ENCODE results near the gene CAP1.
A peak's percentile ranks its signal among the peaks of the same experiment; 100 is the strongest.
"Not testable (repeated sequence)": the region's sequence is repeated elsewhere in the genome, so short reads cannot be mapped to it uniquely, and the experiment has no call there.

CAP1 gene

DNA sequence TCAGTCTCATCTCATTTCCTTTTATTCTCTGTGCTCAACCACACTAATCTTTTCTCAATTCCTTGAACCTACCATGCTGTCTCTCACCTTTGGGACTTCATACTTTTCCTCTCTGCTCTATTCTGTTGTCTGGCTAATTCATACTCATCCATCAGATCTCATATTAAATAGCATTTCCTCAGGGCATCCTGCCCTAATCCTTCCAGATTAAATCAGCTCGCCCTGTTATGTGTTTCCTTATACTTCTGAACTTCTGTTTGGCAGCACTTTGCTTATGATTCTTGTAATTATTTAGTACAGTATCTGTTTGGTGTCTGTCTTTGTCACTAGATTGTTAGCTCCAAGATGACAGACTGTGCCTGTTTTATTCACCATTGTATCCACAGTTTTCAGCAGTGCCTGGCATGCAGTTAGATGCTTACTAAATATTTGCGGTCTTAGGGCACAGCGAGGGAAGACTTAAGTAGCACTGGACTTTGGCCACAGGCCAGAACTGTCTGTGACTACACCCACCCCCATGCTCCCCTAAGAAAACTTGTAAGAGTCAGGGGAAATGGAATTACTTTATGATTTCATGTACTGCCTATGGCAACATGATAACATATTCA lies 9.9 kb upstream of the CAP1 start:
- DNase-seq (no peak), ATAC-seq (no peak)

GRCh38 chr1:40032240-40032891 lies 8.2 kb upstream of the CAP1 start:
- ATAC-seq (no peak), DNase-seq (peak; percentile 49)

DNA sequence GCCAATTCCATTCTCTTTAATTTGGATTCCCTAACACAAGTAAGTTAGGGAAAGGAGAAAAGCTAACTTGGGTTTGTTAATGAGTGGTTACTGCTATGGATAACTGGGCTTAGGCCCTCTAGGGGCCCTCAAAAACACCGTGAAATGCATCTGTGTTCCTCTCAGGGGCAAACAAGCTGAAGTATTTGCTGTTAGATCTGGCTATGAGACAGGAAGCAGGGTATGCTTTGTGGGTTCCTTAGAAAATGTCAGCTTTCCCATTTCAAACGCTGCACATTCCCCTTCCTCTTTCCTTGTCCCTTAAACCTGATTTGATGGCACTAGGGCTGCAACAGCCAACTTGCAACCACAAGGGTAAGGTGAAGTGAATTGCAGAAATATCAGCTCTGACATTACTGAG lies 5.7 kb upstream of the CAP1 start:
- no peak for DNase-seq
- no peak for ATAC-seq

DNA sequence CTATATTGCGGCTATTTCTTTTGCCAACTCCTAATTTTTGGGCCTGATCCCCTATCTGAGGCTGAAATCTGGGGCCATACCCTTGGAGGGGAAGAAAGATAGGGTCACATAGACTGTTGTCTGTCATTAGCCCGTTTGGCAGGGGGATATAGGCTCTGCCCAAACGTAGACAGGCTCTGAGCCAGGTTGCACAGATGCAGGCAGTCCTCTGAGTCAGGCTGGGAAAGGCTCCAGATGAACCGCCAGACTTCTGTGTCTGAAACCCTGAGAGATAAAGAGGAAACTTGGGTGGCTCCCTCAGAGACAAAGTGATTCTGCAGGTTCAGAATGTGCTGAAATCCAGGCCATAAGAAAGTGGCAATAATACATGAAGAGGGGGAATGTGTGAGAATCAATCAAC lies 4.0 kb upstream of the CAP1 start:
- ATAC-seq (no peak), DNase-seq (no peak)

GRCh38 chr1:40037254-40037653 lies 3.3 kb upstream of the CAP1 start:
- ATAC-seq, DNase-seq: not testable (repeated sequence)

DNA sequence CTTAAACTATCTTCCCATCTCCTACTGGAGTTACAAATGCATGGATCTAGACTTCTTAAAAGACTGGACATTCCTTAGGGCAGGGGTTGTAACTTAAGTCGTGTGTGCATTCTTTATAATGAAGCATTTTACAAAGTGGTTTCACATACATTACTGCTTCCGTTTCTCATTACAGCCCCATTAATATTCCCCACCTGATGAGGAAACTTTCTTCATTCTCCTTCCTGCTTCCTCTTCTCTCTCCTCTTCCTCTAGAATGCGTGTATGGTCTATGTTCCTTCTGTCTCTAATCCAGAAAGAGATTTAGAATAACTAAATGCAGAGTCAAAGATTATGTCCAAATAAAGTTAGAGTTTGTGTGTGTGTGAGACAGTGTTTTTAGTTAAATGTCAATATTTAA lies 1.8 kb upstream of the CAP1 start:
- ATAC-seq (no peak), DNase-seq (no peak)

DNA sequence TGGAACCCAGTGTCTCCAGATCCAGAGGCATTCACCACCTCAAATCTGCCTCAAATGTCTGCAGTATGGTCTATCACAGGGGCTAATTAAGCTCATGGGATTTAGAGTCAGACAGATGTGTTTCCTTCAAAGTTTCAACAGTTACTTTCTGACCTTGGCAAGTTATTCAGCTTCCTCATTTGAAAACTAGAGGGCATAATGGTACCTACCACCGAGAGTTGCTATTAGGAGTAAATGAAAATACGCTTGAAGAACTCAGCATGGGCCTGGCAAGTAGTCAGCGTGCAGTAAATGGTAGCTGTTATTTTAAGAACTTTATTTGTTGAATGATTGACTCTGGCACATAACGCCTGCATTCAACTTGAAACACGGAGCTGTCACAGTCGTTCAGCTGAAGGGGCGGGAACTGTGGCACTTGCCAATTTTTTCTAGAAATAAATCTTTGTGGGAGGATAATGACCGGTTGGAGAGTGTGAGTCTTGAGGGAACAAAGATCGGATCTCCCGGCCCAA lies 1.2 kb upstream of the CAP1 start:
- no peak for DNase-seq
- no peak for ATAC-seq

GRCh38 chr1:40039757-40040510 lies 595 bp upstream of the CAP1 start:
- ATAC-seq (peak; percentile 65), DNase-seq (peak; percentile 86)

- DNase-seq (no peak), ATAC-seq (no peak)
Observed at GRCh38 chr1:40041466-40041838, 923 bp downstream of the CAP1 start.

GRCh38 chr1:40042341-40042740 lies 1.8 kb downstream of the CAP1 start:
- no peak for ATAC-seq
- no peak for DNase-seq

GRCh38 chr1:40044110-40044509 lies 3.6 kb downstream of the CAP1 start:
- ATAC-seq: no peak
- DNase-seq: no peak

DNA sequence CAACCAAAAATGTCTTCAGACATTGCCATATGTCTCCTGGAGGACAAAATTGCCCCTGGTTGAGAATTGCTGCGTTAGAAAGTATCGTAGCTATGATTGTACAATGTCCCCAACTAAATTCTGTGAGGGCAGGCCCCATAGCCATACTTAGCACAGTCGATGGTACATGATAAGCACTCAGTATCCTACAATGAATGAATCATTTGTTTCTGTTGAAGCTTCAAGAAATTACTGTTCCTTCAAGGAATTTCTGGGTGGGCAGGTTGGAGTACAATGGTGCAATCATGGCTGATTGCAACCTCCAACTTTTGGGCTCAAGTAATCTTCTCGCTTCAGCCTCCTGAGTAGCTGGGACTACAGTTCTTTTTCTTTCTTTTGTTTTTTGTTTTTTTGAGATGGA lies 4.7 kb downstream of the CAP1 start:
- ATAC-seq: no peak
- no peak for DNase-seq

DNA sequence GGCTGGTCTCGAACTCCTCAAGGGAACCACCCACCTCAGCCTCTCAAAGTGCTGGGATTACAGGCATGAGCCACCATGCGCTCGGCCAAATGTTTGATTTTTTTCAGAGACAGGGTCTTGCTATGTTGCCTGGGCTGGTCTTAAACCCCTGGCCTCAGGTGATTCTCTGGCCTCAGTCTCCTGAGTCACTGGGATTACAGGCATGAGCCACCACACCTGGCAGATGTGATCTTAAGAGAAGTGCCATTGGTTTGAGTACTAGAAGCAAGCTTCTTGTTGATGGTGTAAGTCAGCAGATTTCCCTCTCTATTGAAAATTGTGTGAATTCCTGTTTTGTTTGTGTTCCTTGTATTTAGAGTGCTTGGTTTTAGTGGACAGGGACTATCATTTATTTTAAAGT lies 5.2 kb downstream of the CAP1 start:
- no peak for ATAC-seq
- DNase-seq: no peak

GRCh38 chr1:40047276-40047675 lies 6.7 kb downstream of the CAP1 start:
- ATAC-seq: no peak
- no peak for DNase-seq

DNA sequence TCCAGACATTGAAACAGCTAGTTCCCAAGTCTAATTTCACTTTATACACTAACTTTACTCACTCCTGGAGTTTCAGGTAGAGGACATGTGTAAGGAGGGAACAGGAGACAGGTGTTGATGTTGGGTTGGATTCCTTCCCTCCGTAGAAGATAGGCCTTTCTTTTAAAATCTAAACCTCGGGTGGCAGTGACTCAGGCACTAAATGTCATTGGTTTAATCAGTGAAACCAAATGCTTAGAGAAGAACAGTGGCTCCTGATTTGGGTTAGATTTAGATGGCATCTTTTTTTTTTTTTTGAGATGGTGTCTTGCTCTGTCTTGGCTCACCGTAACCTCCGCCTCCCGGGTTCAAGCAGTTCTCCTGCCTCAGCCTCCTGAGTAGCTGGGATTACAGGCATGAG lies 7.2 kb downstream of the CAP1 start:
- ATAC-seq (peak; percentile 72), DNase-seq (no peak)

DNA sequence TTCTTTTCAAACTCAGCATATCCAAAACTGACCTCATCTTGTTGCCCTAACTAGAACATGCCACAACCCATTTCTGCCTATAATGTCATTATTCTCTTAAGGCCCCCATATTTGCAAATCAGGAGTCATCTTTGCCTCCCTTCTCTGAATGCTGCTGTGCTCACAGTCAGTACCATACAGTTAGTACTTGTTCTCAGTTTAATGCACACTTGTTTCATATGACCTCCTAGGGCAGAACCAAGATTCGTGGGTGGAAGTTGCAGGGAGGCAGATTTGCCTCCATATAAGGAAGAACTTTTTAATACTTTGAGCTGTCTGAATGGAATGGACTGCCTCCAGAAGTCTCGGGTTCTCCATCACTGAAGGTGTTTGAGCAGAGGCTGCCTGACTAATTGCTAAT lies 9.2 kb downstream of the CAP1 start:
- ATAC-seq (peak; percentile 78), DNase-seq (no peak)

DNA sequence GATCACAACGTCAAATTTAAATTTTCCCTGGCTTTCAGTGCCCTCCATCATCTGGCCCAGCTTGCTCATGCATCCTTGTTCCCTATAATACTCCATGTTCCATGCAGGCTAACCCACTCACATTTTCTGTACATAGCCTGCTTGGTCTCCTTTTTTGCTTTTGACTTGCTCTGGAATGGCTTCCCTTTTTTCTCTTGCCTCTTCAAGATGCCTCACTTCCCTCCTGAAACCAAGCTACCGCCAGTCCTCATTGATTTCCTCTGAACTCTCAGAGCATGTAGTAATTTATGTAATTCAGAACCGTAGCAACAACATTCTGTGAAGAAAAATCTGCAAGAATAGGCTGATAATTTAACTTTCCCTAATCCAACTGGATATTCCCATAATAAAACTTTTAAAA lies 10.3 kb downstream of the CAP1 start:
- DNase-seq: no peak
- ATAC-seq: no peak

- no peak for DNase-seq
- no peak for ATAC-seq
Observed at GRCh38 chr1:40053138-40053887, 12.8 kb downstream of the CAP1 start.

DNA sequence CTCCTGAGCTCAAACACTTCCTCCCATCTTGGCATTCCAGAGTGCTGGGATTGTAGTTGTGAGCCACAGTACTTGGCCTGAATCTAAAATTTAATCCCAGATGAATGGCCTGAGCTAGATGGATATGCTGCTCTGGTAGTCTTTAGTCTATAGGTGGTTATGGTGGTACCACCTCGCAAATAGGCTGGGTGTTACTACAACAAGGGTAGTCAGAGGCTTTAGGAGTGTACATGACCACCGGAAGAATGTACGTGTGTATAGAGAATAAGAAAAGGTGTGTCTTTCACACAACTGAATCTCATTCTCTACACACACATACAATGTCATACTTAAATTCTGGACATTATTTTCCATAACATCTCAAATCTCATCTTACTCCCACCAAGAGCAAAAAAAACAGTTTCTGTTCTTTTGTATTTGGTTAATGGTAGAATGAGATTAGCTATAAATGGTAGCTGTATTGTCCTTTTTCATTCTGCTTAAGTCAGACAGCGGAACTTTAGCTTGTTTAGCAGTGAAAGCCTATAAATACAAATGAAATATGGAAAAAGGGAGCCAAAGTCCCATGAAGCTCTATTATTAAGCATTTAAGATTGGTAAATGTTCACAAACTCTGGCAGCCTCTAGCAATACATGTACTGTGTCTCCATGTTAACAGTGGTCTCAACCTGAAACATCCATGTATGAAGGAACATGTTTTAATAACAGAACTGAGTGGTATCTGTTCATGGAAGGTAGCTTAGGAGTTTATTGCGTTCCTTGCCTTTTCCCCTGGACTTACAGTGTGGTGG lies 16.2 kb downstream of the CAP1 start:
- DNase-seq: no peak
- ATAC-seq: no peak

DNA sequence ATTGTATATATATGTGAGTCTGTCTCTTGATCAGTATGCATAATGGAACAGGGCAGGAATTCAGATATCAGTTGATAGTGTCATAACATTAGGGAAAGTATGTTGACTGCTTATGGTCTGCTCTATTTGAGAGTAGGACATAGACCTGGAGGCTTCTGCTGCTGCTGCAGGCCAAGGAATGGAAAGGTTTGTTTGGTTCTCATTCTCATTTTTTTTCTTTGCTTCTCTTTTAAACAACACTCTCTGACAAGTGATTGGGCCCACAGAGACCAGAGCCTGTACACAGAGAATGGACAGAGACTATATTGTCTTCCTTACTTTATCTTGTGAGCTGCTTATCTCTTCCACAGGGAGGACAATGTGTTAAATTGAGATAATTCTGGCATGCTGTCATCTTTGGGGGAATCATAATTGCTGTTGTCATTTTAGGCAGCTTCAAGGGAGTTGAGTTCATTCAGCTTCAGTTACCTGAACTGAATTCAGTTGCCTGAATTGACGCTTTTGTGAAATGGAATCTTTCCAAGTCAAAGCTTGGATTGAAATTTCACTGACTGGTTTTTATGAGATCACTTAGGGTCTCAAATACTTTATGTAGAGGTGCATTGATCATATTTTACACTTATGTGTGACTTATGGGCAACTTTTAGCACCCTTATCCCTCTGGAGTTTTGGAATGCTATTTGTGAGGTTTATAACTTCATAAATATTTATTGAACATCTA lies 16.9 kb downstream of the CAP1 start:
- ATAC-seq: no peak
- DNase-seq: no peak

DNA sequence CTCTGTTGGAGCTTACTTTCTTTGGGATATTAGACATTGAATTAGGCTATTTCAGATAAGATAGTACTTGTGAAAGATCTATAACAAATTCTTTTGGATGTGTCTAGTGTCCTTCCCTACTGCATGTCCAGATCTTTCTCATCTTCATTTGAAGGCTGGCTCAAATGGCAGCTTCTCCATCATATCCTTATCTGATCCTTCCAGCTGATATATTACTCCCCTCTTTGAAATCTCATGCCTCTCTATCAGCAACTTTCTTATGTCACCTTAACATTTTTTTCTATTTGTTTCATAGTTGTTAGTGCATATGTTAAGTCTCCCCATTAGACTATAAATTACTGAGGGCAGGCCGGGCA lies 17.5 kb downstream of the CAP1 start:
- no peak for ATAC-seq
- DNase-seq: no peak

All from stimulated activated naive CD8-positive, alpha-beta T cell treated with anti-CD3 and anti-CD28 coated beads, Interleukin-15, Interleukin-2, amounts not matched to agents 100 U/mL and 50 U/mL, for 24 hours (primary cell).